ENCODE measurements around the gene GUCY2F. TPM values are rescaled to one million over a fixed set of nuclear protein-coding genes. Genes with fewer than 3 reads are reported as not detected.

The GUCY2F gene
- total RNA-seq, 1 donor from 2014 or later = 0.12 TPM

GRCh38 chrX:109393859-109394258 is 88.0 kb downstream of the GUCY2F start:
- no peak for TF ChIP-seq CTCF (IDR thresholded peaks at IDR 0.05)
- no peak overlapping the region for H3K27ac ChIP-seq
- no peaks in the 10 kb centered on the region for H3K9me3 ChIP-seq
- H3K36me3 ChIP-seq = no peaks in the 10 kb centered on the region
- H3K27me3 ChIP-seq = no peaks in the 10 kb centered on the region
- no peak for DNase-seq
- no peak overlapping the region for H3K4me3 ChIP-seq
- intact Hi-C loops (cut with DNase I) = no loop called here
- H3K4me1 ChIP-seq = no peaks in the 10 kb centered on the region
- ATAC-seq = no peak

- intact Hi-C loops (cut with DNase I) = no loop called here
- Histone ChIP-seq H3K9me3 (no peaks in the 10 kb centered on the region), H3K4me1 (no peaks in the 10 kb centered on the region), H3K36me3 (no peaks in the 10 kb centered on the region), H3K27me3 (no peaks in the 10 kb centered on the region), H3K4me3 (no peak overlapping the region), H3K27ac (no peak overlapping the region)
- DNase-seq = no peak
- no peak for ATAC-seq
- no peak for TF ChIP-seq CTCF (IDR thresholded peaks at IDR 0.05)
Observed at GRCh38 chrX:109392895-109393294, 89.0 kb downstream of the GUCY2F start.

GRCh38 chrX:109390556-109390955 is 91.3 kb downstream of the GUCY2F start:
- Histone ChIP-seq H3K4me1 (no peaks in the 10 kb centered on the region), H3K36me3 (no peaks in the 10 kb centered on the region), H3K9me3 (no peaks in the 10 kb centered on the region), H3K27me3 (no peaks in the 10 kb centered on the region), H3K4me3 (no peak overlapping the region), H3K27ac (no peak overlapping the region)
- intact Hi-C loops (cut with DNase I) = no loop called here
- DNase-seq = no peak
- ATAC-seq = no peak
- TF ChIP-seq CTCF (IDR thresholded peaks at IDR 0.05) = no peak

- no peaks in the 10 kb centered on the region for H3K27me3 ChIP-seq
- H3K9me3 ChIP-seq = no peaks in the 10 kb centered on the region
- DNase-seq = no peak
- TF ChIP-seq CTCF (IDR thresholded peaks at IDR 0.05) = no peak
- no peak for ATAC-seq
- no peaks in the 10 kb centered on the region for H3K36me3 ChIP-seq
- H3K4me1 ChIP-seq = no peaks in the 10 kb centered on the region
- no peak overlapping the region for H3K27ac ChIP-seq
- no peak overlapping the region for H3K4me3 ChIP-seq
- intact Hi-C loops (cut with DNase I) = no loop called here
Observed at GRCh38 chrX:109389917-109390316, 92.0 kb downstream of the GUCY2F start.

GRCh38 chrX:109384699-109385098 is 97.2 kb downstream of the GUCY2F start:
- Histone ChIP-seq H3K27me3 (no peaks in the 10 kb centered on the region), H3K4me3 (no peak overlapping the region), H3K36me3 (no peaks in the 10 kb centered on the region), H3K27ac (no peak overlapping the region), H3K4me1 (no peaks in the 10 kb centered on the region), H3K9me3 (no peaks in the 10 kb centered on the region)
- TF ChIP-seq CTCF (IDR thresholded peaks at IDR 0.05) = peak; percentile 44
- intact Hi-C loops (cut with DNase I) = no loop called here
- DNase-seq (no peak), ATAC-seq (no peak)

GRCh38 chrX:109382332-109382731 is 99.6 kb downstream of the GUCY2F start:
- H3K27ac ChIP-seq = no peak overlapping the region
- DNase-seq = no peak
- H3K9me3 ChIP-seq = no peaks in the 10 kb centered on the region
- H3K4me3 ChIP-seq = no peak overlapping the region
- TF ChIP-seq CTCF (IDR thresholded peaks at IDR 0.05) = no peak
- intact Hi-C loops (cut with DNase I) = no loop called here
- ATAC-seq = no peak
- no peaks in the 10 kb centered on the region for H3K27me3 ChIP-seq
- H3K36me3 ChIP-seq = no peaks in the 10 kb centered on the region
- H3K4me1 ChIP-seq = no peaks in the 10 kb centered on the region
